Fibroblast of the conjunctiva (primary cell): Measurements from ENCODE around the gene FAM186B.
"Not testable (repeated sequence)": the region's sequence is repeated elsewhere in the genome, so short reads cannot be mapped to it uniquely, and the experiment has no call there.

ENCODE experiments used
- DNase-seq: peaks from one replicate; pipeline ENCODE4 v3.0.0-alpha.2; 2010; ENCODE audit warnings: low read depth

FAM186B gene

DNA sequence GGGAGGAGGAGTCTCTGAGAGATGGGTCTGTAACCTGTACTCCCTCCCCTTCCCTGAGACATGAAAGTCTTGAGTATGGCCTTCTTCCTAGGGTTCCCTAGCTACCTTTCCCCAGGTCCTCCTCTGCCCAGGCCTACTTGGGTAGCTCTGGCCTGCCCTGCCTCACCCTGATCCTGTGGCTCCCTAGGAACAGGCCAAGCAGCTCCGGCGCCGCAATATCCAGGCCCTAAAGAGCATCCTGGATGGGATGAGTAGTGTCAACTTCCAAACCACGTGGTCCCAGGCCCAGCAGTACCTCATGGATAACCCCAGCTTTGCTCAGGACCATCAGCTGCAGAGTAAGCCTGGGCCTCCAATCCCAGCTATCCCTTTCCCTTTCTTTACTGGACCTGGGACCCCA is 30.2 kb upstream of the FAM186B start:
- no peak for DNase-seq

DNA sequence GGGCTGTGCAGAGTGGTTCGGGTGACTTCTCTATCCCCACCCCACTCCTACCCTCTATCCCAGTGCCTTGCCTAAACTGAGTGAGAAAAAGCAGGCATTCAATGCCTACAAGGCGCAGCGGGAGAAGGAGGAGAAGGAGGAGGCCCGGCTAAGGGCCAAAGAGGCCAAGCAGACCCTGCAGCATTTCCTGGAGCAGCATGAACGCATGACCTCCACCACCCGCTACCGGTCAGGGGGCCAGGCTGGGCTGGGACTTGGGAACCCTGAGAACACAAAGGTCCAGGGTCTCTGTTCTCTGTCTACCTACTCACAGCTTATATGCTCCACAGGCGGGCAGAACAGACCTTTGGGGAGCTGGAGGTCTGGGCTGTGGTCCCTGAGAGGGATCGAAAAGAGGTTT is 29.6 kb upstream of the FAM186B start:
- DNase-seq = no peak

DNA sequence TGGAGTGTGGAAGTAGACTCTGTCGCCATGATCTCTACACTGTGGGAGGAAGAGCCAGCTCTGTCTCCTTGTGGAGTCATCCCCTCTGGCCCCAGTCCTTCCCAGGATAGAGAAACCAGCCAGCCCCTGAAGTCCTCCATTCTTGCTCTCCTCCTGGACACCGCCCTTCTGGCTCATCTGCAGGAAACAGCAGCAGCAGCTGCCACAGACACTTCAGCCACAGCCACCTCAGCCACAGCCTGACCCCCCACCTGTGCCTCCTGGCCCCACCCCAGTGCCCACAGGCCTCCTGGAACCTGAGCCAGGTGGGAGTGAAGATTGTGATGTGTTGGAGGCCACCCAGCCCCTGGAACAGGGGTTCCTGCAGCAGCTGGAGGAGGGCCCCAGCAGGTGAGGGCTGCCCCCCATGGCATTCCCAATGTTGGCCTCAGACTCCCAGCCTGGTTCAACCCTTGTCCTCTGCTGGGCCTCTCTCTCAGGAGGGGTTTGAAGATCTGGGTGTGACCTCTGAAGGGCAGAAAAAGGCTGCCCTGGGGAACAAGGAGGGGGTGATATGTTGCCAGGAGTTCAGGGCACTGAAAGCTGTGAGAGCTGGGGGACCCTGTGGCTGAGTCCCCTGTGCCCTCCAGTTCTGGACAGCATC is 28.4 kb upstream of the FAM186B start:
- no peak for DNase-seq

DNA sequence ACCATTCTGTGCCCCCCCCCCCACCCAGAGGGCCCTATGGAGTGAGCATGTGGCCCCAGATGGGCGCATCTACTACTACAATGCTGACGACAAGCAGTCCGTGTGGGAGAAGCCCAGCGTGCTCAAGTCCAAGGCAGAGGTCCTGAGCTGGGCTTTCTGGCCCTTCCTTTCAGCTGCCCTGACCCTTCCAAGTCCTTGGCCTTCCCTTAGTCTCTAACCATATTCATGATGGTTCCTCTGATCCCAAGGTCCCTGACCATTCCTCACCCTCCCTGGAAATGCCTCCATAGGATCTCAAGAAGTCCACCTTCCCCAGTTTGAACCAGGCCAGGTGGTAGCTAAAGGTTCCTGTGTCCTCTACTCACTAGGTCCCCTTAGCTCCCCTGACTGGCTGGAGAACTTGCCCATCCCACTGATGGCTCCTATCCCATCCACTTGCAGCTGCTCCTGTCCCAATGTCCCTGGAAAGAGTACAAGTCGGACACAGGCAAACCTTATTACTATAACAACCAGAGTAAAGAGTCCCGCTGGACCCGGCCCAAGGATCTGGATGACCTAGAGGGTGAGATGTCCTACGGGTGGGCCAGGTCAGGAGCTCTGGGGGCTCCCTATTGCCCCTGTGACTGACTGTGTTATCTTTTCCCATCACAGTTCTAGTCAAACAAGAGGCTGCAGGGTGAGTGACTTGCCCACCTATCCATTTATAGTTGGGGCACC is 27.7 kb upstream of the FAM186B start:
- no peak for DNase-seq

DNA sequence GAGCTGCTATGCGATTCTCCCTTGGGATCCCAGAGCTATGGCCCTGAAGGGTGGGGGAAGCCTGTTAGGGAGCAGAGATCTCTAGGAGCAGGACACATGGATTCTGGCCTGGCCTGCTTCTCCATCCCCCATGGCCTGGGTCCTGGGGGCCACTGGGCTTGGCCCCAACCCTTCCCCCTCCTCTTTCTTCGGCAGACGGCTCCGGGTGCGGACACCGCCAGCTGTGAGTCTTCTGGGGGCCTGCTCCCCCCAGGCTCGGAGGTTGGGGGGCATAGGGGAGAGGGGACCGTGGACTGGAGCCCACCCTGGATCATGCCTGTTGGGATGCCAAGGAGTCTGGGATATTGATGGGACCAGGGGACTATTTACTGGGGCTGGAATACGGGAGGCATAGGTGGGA is 27.0 kb upstream of the FAM186B start:
- no peak for DNase-seq

DNA sequence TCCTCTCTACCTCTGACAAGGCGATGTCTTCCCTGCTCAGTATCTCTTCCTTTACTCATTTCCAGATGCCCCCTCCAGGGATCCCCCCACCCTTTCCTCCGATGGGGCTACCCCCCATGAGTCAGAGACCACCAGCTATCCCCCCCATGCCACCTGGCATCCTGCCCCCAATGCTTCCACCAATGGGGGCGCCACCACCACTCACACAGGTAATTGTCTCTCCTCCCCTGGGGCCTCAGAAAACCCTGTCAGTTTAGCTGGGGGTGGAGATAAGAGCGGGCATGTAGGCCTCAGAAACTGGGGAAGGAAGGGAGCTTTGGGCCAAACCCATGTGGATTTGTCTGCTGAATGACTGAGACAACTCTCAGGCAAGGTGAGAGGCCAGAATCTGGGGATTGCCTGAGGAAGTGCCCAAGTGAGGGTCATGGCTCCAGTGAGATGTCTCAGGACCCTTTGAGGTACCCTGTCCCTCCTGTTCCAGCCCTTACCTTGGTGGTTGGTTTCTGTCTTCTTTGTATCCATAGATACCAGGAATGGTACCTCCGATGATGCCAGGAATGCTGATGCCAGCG is 26.0 kb upstream of the FAM186B start:
- DNase-seq = no peak

DNA sequence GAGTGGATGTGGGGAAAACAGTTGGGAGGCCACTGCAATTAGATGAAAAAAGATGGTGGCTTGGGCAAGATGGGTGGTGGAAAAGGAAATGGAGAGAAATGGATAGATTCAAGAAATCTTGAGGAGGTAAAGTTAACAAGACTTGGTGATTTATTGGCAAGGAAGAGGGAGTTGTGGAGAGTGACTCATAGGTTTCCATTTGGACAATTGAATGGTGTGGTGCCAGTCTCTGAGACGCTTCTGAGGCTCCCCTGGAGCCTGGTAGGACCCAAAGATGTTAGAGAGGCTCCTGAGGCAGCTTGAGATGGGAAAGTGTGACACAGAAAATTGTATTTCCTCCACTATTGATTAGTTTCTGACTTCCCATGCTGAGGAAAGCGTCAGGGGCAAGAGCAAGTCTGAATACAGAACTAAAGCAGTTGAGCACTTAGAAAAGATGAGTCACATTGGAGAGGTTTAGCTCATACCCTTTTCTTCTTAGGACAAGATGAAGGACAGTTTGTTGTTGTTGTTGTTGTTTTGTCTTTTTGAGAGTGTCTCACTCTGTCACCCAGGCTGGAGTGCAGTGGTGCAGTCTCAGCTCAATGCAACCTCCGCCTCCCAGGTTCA is 22.4 kb upstream of the FAM186B start:
- peak; percentile 26 for DNase-seq

DNA sequence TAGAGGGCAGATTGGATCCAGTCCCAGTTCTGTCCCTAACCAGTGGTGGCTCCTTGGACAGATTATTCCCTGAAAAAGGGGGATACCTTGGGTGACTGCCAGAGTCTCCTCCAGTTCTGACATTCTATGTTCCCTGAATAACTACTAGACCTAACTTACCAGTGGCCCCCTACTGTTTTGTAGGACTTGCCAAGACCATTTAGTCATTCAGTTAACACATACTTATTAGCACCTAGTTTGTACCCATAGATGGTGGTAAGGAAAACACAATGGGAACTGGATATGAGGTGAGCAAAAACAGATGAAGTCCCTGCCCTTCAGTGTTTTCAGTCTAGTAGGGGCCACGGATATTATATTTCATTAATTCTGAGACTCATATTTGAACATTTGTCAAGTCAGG is 21.4 kb upstream of the FAM186B start:
- DNase-seq = no peak

DNA sequence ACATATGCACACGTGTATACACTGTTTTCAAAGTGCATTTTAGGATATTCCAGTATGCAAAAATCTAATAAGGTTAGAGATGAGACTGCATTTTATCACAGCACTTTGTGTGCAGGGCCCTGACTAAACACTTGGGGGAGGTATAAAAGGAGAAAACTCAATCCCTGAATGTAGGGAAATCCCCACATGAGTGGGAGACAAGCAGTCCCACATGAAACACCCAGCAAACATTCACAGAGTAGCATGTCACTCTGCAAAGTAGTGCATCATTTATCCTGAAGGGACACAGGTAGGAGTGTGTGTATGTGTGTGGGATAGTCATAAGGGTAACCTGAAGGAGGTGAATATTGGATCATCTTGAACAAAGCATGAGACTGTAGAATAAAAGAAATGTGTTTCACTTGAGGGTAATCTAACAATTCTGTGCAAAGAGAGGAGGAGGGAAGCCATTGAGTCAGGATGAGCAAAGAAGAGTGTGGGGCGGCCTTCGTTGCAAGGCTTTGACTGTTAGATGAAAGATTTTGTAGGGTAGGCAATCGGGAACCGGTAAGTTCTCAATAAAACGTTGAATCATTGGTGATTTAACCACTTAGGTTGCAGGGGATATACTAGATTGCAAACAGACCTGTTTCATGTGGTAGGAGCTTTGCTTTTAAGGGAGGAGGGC is 20.9 kb upstream of the FAM186B start:
- no peak for DNase-seq

DNA sequence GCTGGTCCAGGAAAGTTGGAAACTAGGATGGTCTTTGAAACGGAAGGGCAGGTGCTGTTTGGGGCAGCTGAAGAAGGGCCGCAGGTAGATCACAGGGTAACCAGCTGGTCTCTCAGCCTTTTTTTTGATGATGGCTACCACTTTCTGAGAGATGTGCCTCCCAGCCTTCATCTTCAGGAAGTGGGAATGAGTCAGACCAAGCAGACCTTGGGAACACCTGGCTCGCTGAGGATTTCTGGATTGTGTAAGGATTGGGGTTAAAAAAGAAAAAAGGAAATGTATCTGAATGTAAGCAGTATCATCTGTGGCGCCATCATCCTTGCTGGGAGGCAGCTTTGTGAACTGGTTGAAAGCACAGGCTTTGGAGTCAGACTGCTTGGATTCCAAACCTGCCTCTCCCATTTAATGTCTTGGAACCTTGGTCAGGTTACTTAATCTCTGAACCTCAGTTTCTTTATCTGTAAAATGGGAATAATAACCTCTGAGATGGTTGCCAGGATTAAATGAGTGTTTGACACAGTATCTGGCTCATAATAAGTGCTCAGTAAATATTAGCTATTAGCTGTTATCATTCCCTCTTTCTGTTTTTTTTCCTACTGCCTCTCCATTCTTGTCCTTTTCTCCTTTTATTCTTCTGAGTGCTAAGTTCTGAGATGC is 19.6 kb upstream of the FAM186B start:
- no peak for DNase-seq

DNA sequence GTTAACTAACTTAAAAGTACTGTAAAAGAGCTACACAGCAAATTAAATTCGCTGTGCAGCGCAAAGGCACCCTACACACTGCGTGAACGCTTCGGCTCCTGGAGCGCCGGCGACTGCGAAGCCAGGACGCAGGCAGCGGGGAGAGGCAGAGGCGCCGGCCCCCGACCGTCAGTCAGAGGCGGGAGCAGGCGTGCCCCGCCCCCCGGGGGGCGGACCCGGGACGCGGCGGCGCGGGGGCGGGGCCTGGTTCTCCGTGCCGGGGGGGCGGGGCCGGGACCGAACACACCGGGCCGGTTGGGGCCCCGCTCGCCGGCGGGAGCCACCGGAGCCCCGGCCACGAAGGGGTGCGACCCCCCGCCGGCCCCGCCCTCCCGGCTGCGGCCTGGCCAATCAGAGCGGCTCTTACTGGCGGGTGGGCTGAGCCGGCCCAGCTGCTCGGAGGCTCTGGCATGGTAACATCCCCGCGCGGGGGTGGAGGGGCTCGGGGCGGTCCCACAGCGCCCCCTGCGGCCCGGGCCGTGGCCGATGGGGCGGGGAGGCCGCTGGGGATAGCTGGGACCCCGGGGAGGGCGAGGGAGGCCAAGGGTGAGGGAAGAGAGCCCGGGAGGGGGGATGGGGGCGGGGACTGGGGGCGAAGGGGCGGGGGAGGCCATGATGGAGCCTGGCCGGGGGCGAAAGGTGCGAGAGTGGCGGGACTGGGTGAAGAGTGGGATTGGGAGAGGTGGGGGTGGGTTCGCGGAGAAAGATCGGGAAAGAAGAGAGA is 17.9 kb upstream of the FAM186B start, which contains the start of gene PRPF40B:
Gene PRPF40B, plus strand, starts transcription at position 420 of the 763 bp plus-strand sequence. Its CDS starts 30 bp downstream, at position 450.
- peak; percentile 63 for DNase-seq

DNA sequence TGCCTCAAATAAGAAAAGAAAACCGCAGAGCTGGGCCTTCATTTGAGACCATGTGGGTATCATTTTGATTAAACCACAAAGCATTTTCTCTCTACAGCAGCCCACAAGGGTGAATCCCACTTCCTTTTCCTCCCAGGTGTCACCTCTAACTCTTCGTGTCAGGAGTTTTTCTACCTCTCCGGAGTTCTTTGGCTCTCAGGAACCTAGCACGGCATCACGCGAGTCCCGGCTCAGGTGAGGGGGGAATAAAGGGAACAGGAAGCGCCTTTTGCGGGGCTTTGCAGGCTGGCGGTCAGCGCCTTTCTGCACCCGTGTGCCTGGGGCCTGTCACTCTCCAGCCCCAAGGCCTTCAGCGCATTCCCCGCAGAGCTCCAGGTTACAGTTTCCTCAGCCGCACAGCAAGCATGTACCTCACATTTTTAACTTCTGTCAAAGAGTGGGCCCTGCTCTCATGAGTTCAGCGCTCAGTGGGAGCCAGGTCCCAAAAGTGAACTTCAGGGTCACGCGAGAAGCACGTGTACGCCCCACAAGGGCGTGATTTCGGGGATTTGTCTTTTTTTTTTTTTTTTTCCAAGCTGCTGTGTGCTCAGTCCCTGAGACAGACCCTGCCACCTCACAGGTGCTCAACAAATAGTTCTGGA is 17.2 kb upstream of the FAM186B start:
- peak; percentile 12 for DNase-seq

DNA sequence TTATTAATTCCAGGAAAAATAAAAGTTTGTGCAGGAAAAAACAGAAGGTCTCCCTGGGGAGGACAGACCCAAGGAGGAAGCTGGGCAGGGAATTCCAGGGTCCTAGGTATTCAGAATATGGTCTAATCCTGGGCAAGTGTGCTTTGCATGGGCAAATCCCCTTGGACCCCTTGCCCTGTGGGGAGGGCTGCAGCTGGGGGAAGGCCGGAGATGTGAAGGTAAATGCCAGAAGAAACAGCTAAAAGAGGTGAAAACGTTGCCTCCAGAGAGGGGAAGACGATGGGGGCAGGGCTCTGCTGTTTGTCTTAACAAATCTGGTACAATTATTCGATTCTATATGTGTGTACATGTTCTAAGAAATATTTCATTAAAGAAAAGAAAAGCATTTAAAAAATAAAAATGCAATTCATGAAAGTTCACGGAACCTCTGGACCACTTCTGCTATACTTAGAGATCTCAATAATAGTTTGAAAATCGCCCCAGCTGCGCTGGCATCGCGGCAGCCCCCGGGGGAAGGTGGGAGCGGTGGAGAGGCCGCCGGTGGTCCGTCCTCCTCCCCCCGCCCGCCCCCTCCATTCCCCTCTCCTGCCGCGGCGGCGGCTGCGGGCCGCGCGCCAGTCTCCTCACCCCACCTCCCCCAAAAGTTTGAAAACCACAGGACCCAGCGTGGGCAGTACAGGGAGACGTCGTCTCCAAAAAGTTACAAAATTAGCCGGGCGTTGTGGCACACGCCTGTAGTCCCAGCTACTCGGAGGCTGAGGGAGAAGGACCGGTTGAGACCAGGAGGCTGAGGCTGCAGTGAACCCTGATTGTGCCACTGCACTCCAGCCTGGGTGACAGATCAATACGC is 16.4 kb upstream of the FAM186B start:
- no peak for DNase-seq

DNA sequence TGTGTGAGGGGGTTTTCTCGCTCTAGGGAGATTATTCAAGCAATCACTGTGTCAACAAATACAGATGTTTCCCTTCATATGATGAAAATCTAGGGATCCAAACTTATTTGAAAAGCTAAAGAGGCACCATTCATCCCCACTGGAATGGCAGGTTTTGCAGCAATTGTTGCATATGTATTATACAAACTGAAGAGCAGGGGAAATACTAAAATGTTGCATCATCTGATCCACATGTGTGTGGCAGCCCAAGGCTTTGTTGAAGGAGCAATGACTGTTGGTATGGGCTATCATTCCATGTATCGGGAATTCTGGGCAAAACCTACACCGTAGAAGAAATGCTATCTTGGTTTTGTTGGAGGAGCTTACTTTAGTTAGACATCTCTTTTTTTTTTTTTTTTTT is 13.8 kb upstream of the FAM186B start:
- DNase-seq = no peak

DNA sequence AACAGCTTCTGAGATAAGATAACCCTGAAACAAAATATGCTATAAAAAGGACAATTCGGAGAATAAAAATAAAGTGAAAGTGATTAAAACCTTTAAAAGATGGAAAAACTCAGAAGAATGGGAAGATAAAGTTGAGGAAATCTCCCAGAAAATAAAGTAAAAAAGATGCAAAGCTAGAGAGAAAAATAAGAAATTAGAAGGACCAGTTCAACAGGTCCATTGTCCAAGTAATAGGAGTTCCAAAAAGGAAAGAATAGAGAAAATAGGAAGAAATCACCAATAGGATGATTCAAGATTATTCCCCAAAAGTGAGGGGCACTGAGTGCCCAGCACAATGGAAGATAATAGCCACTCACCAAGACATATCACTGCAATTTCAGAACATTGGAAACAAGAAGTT is 13.1 kb upstream of the FAM186B start:
- no peak for DNase-seq

DNA sequence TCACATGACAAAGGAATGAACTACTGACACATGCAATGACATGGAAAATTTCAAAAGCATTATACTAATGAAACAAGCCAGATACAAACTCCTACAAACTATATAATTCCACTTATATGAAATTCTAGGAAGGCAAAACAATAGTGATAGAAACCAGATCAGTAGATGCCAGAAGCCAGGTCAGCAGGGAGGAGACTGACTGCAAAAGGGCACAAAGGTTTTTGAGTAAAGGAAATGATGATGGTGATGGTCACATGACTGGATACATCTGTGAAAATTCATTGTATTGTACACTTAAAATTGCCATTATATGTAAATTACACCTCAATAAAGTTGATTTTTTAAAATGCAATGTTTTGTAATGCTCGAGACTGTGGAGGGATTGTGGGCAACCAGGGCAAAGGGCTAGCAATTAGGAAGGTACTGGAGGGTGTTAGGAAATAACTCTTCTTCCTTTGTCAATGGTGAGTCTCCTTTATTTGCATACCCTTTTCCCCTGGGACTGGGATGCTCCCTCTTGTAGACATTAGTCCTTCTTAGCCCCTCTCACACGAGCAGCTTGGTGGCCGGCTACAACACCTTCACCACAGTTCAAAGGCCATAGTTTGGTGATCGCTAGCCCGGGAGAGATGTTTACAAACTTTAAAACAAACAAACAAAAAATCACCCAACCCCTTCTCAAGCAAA is 11.2 kb upstream of the FAM186B start:
- DNase-seq = no peak

DNA sequence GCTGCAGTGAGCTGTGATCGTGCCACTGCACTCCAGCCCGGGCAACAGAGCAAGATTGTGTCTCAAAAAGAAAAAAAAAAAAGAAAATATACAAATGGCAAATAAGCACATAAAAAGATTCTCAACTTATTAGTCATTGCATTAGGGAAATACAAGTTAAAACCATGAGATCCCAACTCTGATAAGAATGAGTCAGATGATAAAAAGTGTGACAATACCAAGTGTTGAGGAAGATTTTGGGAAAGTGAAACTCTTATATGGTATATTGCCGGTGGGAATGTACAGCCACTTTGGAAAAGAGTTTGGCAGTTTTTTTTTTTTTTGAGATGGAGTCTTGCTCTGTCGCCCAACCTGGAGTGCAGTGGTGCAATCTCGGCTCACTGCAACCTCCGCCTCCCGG is 10.3 kb upstream of the FAM186B start:
- DNase-seq = no peak

DNA sequence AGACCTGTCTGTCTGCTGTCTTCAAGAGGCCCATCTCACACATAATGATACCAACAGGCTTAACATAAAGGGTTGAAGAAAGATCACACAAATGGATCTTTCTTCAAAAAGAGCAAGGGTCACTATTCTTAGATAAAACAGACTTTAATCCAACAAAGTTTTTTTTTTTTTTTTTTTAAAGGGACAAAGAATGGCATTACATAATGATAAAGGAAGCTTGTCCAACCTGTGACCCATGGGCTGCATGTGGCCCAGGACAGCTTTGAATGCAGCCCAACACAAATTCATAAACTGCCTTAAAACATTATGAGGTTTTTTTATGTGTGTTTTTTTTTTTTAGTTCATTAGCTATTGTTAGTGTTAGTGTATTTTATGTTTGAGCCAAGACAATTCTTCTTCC is 6.8 kb upstream of the FAM186B start:
- DNase-seq = no peak

DNA sequence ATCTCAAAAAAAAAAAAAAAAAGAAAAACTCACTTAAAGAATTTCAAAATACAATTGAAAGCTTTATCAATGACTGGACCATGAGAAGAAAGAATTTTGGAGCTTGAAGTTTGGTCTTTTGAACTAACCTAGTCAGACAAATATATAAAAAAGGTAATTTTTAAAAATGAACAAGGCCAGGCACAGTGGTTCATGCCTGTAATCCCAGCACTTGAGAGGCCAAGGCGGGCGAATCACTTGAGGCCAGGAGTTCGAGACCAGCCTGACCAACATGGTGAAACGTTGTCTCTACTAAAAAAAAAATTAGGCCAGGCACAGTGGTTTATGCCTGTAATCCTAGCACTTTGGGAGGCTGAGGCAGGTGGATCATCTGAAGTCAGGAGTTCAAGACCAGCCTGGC is 5.3 kb upstream of the FAM186B start:
- not testable (repeated sequence) for DNase-seq
